Measurements from ENCODE around the gene METAP1D.

The METAP1D gene

DNA sequence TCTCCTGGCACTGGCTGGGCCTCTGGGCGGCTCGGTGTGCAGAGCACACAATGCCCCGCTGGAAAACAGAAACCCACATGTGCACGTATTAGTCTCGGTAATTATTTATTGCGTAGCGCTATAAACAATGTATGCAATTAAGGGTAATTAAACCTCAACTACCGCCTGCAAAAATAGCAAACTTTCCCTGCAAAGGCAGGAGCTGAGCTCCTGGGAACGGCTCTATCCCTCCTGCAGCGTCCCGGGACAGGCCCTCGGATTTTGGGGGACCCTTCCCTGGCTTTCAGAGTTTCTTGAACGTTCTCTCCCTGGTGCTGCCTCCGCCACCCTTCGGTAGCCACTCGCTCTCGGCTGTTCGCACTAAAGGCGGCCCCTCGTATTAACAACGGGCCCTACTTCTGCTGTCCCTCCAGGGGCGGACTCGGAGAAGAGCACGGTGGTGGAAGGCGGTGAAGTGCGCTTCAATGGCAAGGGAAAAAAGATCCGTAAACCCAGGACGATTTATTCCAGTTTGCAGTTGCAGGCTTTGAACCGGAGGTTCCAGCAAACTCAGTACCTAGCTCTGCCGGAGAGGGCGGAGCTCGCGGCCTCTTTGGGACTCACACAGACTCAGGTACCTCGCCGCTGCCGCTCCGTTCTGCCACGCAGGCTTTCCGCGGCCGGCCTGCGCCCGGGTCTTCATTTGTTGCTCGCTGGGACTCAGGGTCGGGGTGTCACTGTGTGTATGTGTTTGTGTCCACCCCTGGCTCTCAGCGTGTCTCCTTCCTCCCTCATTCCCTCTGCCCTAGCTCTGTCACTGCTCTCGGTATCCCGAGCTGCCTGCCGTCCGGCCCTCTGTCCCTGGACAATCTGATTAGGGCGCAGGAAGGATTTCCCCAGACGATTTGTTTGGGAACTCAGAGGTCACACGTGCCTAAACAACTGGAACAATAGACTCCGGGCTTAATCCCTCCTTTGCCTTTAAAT, 86.8 kb downstream of the METAP1D start:
- TF ChIP-seq GATA3 (IDR thresholded peaks at IDR 0.05; ENCODE audit: low read depth, low read length) = no peak
- TF ChIP-seq GATA2 (IDR thresholded peaks at IDR 0.05; ENCODE audit: low read depth, low read length) = no peak

DNA sequence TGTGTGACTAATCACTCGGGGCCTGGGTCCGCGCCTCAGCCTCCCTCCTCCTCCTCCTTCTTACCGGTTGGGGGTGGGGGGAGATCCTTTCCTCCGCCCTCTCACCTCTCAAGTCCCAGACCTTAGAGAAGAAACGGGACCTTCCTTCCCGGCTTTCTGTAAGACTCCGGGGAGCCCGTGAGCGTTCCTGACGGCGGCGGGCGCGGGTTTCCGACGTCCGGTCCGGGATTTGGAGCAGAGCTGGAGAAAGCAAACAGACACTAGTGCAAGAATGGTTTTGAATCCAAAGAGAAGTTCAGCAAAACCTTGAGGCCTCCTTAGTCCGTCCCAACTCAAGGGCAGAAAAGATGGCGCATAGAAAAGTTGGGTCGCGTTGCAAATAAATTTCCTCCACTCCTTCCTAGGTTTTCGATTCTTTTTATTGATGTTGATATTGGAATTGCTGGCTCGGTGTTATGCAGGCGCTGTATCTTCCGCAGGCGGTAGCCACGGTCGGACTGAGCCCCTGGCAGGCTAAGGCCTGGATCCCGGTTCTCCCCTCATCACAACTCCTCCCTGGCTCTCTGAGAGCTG, 87.5 kb downstream of the METAP1D start:
- TF ChIP-seq GATA2 (IDR thresholded peaks at IDR 0.05; ENCODE audit: low read depth, low read length) (no peak), GATA3 (IDR thresholded peaks at IDR 0.05; ENCODE audit: low read depth, low read length) (no peak)

DNA sequence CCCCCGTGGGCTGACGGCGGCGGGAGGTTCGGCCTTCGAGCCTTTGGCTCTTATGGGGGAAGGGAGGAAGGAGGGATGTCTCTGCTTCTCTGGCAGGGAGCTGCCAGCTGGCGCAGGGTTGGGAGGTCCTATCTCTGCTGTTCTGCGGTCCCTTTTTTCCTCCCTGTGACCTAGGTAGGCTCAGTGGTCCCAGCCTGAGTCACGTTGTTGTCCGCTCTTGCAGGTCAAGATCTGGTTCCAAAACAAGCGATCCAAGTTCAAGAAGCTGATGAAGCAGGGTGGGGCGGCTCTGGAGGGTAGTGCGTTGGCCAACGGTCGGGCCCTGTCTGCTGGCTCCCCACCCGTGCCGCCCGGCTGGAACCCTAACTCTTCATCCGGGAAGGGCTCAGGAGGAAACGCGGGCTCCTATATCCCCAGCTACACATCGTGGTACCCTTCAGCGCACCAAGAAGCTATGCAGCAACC, 88.1 kb downstream of the METAP1D start:
- TF ChIP-seq GATA2 (IDR thresholded peaks at IDR 0.05; ENCODE audit: low read depth, low read length) = no peak
- no peak for TF ChIP-seq GATA3 (IDR thresholded peaks at IDR 0.05; ENCODE audit: low read depth, low read length)

DNA sequence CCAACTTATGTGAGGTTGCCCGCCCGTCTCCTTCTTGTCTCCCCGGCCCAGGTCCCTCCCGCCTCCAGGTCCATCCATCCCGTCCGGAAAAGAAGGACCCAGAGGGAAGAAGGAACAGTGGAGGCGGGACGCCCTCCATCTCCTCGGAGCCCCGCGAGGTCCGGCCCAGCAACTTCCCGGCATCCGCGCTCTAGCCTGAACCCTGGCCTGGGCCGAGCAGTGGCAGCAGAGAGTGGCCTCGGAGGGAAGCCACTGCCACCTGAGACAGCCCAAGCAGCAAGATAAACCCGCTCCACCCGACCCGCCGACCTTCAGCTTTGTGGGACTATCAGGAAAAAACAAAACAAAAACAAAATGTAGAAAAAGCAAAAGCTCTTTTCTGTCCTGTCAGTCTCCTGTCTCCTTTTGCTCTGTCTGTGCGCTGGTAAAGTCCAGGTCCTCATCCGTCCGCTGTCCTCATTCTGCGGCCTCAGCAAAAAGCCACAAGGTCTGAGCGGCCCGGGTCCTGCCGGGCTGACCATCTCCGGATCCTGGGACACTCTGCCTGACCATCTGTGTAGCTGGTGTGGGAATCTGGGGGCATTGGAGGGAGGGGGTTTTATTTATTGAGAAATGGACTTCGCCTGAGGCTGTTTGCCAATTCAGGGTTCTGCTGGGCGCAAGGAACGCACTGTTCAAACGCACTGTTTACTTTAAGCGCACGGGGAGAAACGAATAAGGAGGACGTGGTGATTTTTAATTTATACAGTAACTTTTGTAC, 88.7 kb downstream of the METAP1D start:
- TF ChIP-seq GATA3 (IDR thresholded peaks at IDR 0.05; ENCODE audit: low read depth, low read length) (no peak), GATA2 (IDR thresholded peaks at IDR 0.05; ENCODE audit: low read depth, low read length) (no peak)

DNA sequence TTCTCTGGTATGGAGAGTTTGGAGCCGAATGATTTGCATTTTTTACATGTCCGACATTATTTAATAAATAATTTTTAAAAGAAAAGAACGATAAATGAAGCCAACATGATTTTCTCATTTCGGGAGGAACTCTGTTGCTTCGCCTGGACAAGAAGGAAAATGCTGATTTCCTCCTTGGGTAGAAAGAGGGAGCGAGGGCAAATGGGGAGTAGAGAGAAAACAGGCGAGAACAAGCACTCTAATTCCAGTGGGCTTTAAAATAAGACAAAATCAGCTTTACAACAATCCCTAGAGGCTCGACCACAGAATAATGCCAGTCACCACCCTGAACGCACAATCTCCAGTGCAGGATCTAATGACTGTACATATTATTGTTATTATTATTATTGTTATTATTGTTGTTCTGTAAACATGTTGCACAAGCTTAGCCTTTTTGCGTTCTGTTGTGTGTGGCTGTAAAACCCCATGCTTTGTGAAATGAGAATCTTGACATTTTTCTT, 89.3 kb downstream of the METAP1D start:
- TF ChIP-seq GATA2 (IDR thresholded peaks at IDR 0.05; ENCODE audit: low read depth, low read length) (no peak), GATA3 (IDR thresholded peaks at IDR 0.05; ENCODE audit: low read depth, low read length) (no peak)

DNA sequence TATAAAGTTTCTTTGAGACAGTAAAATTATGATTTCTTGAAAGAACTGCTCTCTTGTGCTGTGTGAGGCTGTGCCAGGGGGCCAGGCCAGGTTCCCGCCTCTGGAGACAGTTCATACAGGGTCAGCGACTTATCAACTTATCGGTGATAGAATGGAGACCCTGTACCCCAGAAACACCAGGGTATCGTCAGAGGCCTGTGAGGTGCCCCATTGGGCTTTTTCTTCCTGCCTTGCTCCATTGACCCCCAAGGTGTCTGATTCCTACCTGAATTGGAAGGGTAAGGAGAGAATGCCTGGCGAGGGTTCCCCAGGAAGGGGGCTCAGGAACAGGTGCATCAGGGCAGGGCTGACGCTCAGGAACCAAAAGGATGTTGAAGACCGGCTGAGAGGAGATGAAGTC, 89.9 kb downstream of the METAP1D start:
- TF ChIP-seq GATA2 (IDR thresholded peaks at IDR 0.05; ENCODE audit: low read depth, low read length) = no peak
- TF ChIP-seq GATA3 (IDR thresholded peaks at IDR 0.05; ENCODE audit: low read depth, low read length) = no peak

DNA sequence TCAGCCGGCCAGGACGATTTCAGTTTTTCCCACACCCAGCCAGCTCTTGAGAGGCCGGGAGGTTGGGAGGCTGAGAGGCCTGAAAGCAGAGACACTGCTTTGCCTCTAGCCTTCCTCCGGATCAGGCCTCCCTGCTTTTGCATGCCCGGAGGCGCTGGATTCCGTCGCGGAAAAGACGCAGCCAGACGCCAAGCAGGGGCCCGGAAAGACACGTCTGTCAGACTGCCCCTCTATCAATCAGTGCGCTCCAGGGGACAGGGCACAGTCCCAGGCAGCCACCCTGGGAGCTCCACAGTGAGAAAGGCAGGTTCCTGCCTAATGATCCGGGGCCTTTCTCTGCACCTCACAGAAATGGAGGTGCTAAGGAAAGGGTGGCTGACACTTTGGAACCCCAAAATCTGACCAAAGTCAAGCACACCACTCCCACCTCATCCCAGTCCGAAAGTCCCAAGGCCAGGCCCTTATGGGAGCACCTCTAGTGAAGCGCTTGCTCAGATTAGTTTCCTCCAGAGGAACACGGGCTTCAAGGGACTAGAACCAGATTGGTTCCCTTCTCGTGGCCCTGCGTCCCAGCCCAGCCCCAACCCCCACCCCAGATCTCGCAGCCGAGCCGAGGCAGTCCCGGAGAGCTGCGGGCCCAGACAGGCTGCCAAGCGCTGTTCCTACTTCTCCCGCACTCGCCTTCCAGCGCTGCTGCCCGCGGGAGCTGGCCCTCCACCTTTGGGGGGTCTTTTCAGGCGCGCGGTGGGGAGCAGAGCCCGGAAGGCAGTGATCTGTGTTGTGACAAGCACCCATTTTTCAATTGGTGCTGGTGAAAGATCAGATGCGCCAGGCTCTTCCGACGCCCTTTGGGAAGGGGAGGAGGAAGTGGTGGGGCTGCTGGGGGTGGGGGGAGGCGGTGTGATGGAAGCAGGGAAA, 90.5 kb downstream of the METAP1D start:
- no peak for TF ChIP-seq GATA3 (IDR thresholded peaks at IDR 0.05; ENCODE audit: low read depth, low read length)
- TF ChIP-seq GATA2 (IDR thresholded peaks at IDR 0.05; ENCODE audit: low read depth, low read length) = no peak

DNA sequence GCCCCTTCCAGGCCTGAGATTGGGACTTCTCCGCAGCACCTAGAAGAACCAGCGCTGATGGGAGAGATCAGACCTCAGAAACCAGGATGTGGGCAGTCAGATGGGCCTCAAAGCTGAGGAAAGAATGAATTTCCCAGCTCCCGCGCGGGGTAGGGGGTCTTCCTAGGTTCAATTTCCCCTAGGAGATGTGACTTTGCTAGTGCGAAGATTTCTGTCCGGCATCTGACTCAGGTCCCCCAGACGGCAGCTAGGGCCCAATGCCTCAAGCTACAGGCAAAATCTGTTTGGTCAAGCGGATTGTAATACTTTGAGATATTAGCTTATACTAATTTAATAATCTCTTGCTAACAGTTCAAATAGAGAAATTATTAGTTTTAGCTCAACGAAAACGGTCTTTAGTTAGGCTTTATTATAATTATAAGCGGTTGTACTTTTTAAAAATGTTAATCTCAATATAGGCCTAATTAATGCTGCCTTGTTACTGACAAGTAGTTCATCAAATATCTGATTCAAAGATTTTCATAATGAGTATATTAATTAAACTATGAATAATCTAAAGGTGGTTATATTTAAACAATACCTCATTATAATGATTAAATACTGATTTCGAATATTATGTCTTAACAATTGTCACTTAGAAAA, 91.4 kb downstream of the METAP1D start:
- TF ChIP-seq GATA3 (IDR thresholded peaks at IDR 0.05; ENCODE audit: low read depth, low read length) (no peak), GATA2 (IDR thresholded peaks at IDR 0.05; ENCODE audit: low read depth, low read length) (no peak)

DNA sequence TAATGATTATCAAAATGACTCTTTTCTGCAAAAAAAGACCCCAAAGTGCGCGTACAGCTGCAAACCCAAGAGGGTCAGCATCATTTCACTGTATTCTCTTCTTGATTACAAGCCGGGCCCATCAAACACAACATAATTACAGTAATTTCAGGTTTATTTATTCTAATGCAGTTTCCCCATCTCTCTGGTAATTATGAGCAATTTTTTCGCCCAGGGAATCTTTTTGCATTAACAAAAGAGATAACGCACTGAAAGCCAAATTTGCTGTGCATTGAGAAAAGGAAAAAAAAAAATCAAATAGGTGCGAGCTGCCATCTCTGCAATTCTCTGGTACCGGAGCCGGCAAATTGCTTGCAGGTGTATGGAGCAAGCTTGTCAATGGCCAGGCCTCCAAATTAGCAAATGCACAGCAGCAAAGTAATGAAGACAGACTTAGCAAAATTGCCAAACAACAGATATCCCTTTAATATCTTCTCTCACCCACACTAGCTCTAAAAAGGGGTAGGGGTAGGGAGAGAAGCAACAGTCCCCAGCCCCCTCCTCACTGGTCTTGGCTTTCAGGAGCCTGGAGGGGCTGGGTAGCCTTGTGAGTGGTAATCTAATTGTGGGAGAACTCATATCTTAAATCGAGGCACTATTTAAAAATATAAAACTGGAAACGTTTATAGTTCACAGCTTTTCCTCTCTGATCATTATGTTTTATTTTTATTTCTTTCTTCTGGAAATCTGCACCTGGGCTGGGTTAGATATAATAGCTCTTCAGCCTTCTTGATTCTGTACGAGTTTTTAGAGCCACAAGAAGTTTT, 92.2 kb downstream of the METAP1D start:
- no peak for TF ChIP-seq GATA2 (IDR thresholded peaks at IDR 0.05; ENCODE audit: low read depth, low read length)

DNA sequence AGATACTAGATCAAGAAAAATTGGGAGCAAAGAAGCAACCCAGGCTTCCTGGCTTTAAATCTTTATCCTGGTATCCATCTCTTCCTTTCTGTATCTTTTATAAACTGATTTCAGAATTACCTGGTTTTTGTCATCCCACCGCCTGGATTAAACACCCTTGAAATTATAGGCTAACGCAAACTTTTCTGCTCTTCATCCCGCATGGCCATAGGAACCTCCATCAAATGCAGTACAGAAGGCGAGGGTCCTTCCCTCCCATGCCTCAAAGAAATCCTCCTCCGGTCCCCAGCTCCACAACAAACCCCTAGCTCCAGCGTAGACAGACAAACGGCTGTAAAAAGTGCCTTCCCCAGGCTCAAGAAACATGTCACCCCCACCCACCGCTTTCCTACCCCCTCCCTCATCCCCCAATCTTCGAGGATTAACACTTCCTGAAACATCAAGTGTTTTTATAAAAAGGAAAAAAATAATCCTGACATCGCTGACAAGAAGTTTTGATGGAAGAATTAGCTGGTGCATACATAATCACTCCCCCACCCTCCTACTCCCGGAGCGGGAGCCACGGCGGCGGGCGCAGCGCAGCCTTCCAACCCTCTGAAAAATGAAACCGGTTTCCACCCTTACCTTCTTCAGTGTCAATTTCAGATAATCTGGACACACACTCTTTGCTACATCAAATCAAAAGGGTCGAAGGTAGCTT, 93.1 kb downstream of the METAP1D start:
- TF ChIP-seq GATA2 (IDR thresholded peaks at IDR 0.05; ENCODE audit: low read depth, low read length) (no peak), GATA3 (IDR thresholded peaks at IDR 0.05; ENCODE audit: low read depth, low read length) (no peak)

DNA sequence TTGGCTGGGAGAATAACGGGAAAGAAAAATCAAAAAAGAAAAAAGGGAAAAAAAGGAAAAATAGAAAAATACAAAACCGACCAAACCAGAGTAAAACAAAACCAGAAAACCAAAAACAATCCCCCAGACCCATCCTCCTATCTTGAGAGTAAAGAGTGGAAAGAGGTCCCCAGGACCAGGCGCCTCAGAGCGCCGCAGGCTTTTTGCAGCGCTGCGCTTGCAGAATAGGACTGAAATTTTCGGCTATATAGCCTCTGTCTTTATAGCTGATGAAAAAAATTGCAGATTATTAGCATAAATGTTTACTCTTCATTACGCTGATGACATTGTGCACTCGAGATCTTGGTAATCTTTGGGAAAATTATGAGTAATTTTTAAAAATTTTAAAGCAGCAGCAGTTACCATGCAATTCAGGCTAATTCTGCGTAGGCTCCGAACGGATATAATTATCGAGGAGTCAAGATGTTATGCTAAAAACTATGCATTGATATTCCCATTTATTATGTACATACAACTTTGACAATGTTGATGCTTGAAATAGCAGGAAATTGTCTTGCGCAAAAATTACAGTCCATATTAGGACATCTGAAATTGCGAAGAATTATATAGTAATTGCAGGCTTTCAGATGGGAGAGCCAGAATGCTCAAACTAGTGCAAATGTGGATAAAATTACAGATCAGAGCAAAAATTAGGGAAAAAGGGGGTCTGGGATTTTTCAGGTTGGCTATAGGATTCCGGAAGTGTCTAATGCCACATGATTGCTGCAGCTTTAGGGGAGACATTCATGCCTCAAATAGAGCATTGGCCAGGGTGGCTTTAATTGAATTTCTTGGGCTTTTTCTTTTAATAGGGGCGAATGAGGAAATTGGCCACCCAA, 93.9 kb downstream of the METAP1D start:
- TF ChIP-seq GATA3 (IDR thresholded peaks at IDR 0.05; ENCODE audit: low read depth, low read length) (no peak), GATA2 (IDR thresholded peaks at IDR 0.05; ENCODE audit: low read depth, low read length) (no peak)

All from SH-SY5Y (cell line).